KBM-7 (cell line): ENCODE measurements around the gene SCGB1A1.

Source experiments
- DNase-seq: peaks from one replicate; pipeline ENCODE4 v3.0.0-alpha.2; 2015
- in situ Hi-C: fragments of 300-500 bp; cut with MboI; formaldehyde crosslinking; loops from 2 replicates; pipeline ENCODE4 v1.14.3; 2020; ENCODE audit warnings: low sequenced_read_pairs, low pct_unique_long_range_greater_than_20kb, mixed read lengths

The SCGB1A1 gene

GRCh38 chr11:62394825-62395538, 23.9 kb upstream of the SCGB1A1 start:
- in situ Hi-C loops: loop anchor here (25.0 kb wide), 1 partner anchor 292 kb away; the partner anchor contains the start of genes LRRN4CL and UBXN1
- DNase-seq: peak; percentile 81

- in situ Hi-C loops: loop anchor here (25.0 kb wide), 1 partner anchor 291 kb away; the partner anchor contains the start of genes LRRN4CL and UBXN1
- DNase-seq: no peak
Observed at GRCh38 chr11:62395885-62396551, 22.8 kb upstream of the SCGB1A1 start.

- in situ Hi-C loops: loop anchor here (25.0 kb wide), 1 partner anchor 289 kb away; the partner anchor contains the start of genes LRRN4CL and UBXN1
- no peak for DNase-seq
Observed at GRCh38 chr11:62398011-62398994, 20.5 kb upstream of the SCGB1A1 start.

- in situ Hi-C loops: loop anchor here (25.0 kb wide), 1 partner anchor 288 kb away; the partner anchor contains the start of genes LRRN4CL and UBXN1
Observed at GRCh38 chr11:62399172-62399877, 19.5 kb upstream of the SCGB1A1 start.

GRCh38 chr11:62399878-62400266, 19.0 kb upstream of the SCGB1A1 start:
- DNase-seq: no peak
- in situ Hi-C loops: loop anchor here (25.0 kb wide), 1 partner anchor 287 kb away; the partner anchor contains the start of genes LRRN4CL and UBXN1

More at GRCh38 chr11:62399172-62399877, 19.5 kb upstream of the SCGB1A1 start:
- no peak for DNase-seq

GRCh38 chr11:62400281-62400680, 18.6 kb upstream of the SCGB1A1 start:
- in situ Hi-C loops: no loop called here
- DNase-seq: no peak

- in situ Hi-C loops: no loop called here
- no peak for DNase-seq
Observed at GRCh38 chr11:62400760-62401159, 18.1 kb upstream of the SCGB1A1 start.

GRCh38 chr11:62401356-62401755, 17.5 kb upstream of the SCGB1A1 start:
- no peak for DNase-seq
- in situ Hi-C loops: no loop called here

- DNase-seq: no peak
Observed at GRCh38 chr11:62401811-62402210, 17.0 kb upstream of the SCGB1A1 start.

GRCh38 chr11:62402226-62402959, 16.4 kb upstream of the SCGB1A1 start:
- DNase-seq: no peak
- in situ Hi-C loops: no loop called here

More at GRCh38 chr11:62401811-62402210, 17.0 kb upstream of the SCGB1A1 start:
- in situ Hi-C loops: no loop called here

- no peak for DNase-seq
- in situ Hi-C loops: no loop called here
Observed at GRCh38 chr11:62402960-62403730, 15.7 kb upstream of the SCGB1A1 start.

- no peak for DNase-seq
- in situ Hi-C loops: no loop called here
Observed at GRCh38 chr11:62404435-62404834, 14.4 kb upstream of the SCGB1A1 start.

GRCh38 chr11:62404901-62405300, 13.9 kb upstream of the SCGB1A1 start:
- no peak for DNase-seq
- in situ Hi-C loops: no loop called here

GRCh38 chr11:62406034-62406433, 12.8 kb upstream of the SCGB1A1 start:
- in situ Hi-C loops: no loop called here
- DNase-seq: no peak

GRCh38 chr11:62409831-62410230, 9.0 kb upstream of the SCGB1A1 start:
- DNase-seq: no peak
- in situ Hi-C loops: no loop called here

- in situ Hi-C loops: no loop called here
- DNase-seq: no peak
Observed at GRCh38 chr11:62410972-62411371, 7.9 kb upstream of the SCGB1A1 start.

GRCh38 chr11:62411524-62411923, 7.3 kb upstream of the SCGB1A1 start:
- in situ Hi-C loops: no loop called here
- DNase-seq: no peak
